Measurements from ENCODE around the gene CPNE4.

Gene CPNE4

DNA sequence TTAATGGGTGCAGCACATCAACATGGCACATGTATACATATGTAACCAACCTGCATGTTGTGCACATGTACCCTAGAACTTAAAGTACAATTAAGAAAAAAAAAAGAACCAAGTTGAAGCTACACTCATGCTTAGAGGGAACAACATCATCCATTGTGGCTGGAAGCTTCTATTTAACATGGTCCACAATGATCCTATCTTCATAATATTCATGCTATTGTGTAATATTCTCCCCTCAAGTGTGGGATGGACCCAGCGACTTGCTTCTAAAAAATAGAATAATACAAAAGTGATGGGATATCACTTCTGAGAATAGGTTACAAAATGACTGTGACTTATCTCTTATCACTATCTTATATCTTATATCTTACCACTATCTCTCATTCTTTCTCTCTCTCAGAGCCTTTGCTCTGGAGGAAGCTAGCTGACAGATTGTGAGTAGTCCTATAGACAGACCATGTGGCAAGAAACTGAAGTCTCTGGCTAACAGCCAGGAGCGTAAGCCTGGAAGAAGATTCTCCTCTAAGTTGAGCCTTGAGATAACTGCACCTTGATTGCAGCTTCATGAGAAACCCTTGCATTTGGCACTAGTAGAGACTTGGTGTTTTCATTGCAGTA is 333.6 kb downstream of the CPNE4 start:
- H3K27ac ChIP-seq, result no peak overlapping the region
- TF ChIP-seq Cebpa-rat (IDR thresholded peaks at IDR 0.05), result no peak
- H3K4me2 ChIP-seq, result no peak overlapping the region
- H3K9ac ChIP-seq, result no peak overlapping the region
- no peaks in the 10 kb centered on the region for H3K36me3 ChIP-seq
- H3K27me3 ChIP-seq, result no peaks in the 10 kb centered on the region
- H4K20me1 ChIP-seq, result no peaks in the 10 kb centered on the region
- H3K4me1 ChIP-seq, result no peaks in the 10 kb centered on the region
- no peak overlapping the region for H3K4me3 ChIP-seq
- H3K9me3 ChIP-seq, result no peaks in the 10 kb centered on the region

DNA sequence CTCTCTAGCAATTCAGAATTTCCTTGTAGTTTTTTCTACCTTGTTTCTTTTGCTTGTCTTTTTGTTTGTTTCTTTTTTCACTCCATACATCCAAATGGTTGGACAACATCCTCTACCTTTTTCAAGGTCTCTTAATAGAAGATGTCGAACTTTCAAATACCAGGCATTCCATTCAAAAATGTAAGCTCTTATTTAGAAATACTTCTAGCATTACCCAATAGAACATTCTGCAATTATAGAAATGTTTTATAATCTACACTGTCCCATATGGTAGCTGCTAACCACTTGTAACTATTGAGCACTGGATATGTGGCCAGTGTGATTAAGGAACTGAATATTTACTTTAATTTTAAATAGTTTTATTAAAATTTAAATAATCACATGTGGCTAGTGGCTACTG is 335.8 kb downstream of the CPNE4 start:
- H3K4me2 ChIP-seq, result no peak overlapping the region
- no peak overlapping the region for H3K9ac ChIP-seq
- TF ChIP-seq Cebpa-rat (IDR thresholded peaks at IDR 0.05), result no peak
- no peaks in the 10 kb centered on the region for H3K27me3 ChIP-seq
- H3K9me3 ChIP-seq, result no peaks in the 10 kb centered on the region
- H4K20me1 ChIP-seq, result no peaks in the 10 kb centered on the region
- H3K36me3 ChIP-seq, result no peaks in the 10 kb centered on the region
- H3K4me1 ChIP-seq, result no peaks in the 10 kb centered on the region
- no peak overlapping the region for H3K4me3 ChIP-seq
- no peak overlapping the region for H3K27ac ChIP-seq

DNA sequence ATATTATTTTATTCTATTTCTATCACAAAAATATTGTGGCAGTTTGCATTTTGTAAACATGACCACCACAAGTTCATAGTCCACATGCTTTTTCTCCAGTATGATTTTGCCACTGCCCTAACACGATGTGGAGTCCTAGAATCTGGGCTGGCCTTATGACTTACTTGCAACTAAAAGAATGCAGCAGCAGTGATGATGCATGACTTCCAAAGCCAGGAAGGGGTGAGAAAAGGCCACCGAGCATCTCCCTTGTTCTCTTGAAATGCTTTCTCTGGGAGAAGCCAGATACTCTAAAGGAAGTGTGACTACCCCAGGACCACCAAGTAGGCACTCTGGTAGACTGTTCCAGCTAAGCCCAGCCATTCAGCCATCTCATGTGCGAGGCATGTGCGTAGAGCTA is 340.4 kb downstream of the CPNE4 start:
- Histone ChIP-seq H4K20me1 (no peaks in the 10 kb centered on the region), H3K27ac (no peak overlapping the region), H3K4me1 (no peaks in the 10 kb centered on the region), H3K4me3 (no peak overlapping the region), H3K9ac (no peak overlapping the region), H3K4me2 (no peak overlapping the region), H3K27me3 (no peaks in the 10 kb centered on the region), H3K36me3 (no peaks in the 10 kb centered on the region), H3K9me3 (no peaks in the 10 kb centered on the region)
- no peak for TF ChIP-seq Cebpa-rat (IDR thresholded peaks at IDR 0.05)

DNA sequence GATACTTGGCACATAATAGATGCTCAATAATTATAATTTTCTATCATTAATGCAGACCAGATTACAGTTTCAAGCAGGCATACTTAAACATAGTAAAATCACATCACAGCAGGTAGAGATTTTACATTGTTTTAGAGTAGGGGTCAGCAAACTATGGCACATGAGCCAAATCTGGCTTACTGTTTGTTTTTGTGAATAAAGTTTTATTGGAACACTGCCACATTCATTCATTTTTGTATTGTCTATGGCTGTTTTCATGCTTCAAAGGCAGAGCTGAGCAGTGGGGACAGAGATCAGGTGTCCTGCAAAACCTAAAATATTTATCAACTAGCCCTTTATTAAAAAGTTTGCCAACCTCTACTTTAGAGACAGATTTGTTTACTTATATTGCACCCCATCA is 342.5 kb downstream of the CPNE4 start:
- no peak overlapping the region for H3K27ac ChIP-seq
- H3K4me3 ChIP-seq, result no peak overlapping the region
- H3K4me2 ChIP-seq, result no peak overlapping the region

DNA sequence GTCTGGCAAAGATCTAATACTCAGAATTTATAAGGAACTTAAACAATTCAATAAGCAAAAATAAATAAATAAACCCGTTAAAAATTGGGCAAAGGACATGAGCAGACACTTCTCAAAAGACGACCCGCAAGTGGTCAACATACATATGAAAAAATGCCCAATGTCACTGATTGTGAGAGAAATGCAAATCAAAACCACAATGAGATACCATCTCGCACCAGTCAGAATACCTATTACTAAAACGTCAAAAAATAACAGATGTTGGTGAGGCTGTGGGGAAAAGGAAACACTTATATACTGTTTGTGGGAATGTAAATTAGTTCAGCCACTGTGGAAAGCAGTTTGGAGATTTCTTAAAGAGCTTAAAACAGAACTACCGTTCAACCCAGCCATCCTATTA is 344.0 kb downstream of the CPNE4 start:
- no peaks in the 10 kb centered on the region for H4K20me1 ChIP-seq
- no peak overlapping the region for H3K4me2 ChIP-seq
- H3K9ac ChIP-seq, result no peak overlapping the region
- H3K36me3 ChIP-seq, result no peaks in the 10 kb centered on the region
- no peak overlapping the region for H3K4me3 ChIP-seq
- H3K4me1 ChIP-seq, result peaks cover 7% of the 10 kb centered on the region
- no peak overlapping the region for H3K27ac ChIP-seq
- no peaks in the 10 kb centered on the region for H3K27me3 ChIP-seq
- TF ChIP-seq Cebpa-rat (IDR thresholded peaks at IDR 0.05), result no peak
- no peaks in the 10 kb centered on the region for H3K9me3 ChIP-seq

More for the DNA sequence above, 342.5 kb downstream of the CPNE4 start:
- no peaks in the 10 kb centered on the region for H4K20me1 ChIP-seq
- H3K9me3 ChIP-seq, result no peaks in the 10 kb centered on the region
- H3K36me3 ChIP-seq, result no peaks in the 10 kb centered on the region
- no peaks in the 10 kb centered on the region for H3K27me3 ChIP-seq
- peaks cover 7% of the 10 kb centered on the region for H3K4me1 ChIP-seq
- H3K9ac ChIP-seq, result no peak overlapping the region
- no peak for TF ChIP-seq Cebpa-rat (IDR thresholded peaks at IDR 0.05)

DNA sequence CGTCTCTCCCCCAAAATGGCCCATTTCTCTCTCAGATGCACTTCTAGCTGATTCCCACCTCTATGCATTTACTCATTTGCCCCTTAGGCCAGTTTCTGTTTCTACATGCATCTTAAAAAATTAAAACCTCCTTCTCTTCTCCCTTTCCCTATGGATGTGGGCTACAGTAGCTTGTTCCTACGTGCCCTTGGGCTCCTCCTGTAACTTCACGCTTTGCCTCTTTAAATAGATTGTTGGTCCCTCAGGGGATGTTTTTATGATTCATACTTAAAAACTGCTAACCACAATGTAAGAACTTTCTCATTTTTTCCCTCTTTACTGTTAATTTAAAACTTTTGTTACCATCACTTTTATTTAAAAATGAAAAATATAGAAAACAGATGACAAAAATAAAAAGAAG is 346.4 kb downstream of the CPNE4 start:
- Histone ChIP-seq H4K20me1 (no peaks in the 10 kb centered on the region), H3K27ac (no peak overlapping the region), H3K9me3 (no peaks in the 10 kb centered on the region), H3K4me2 (peak overlapping the region; percentile 38; the same call in 1 of the 2 replicates), H3K4me1 (peaks cover 7% of the 10 kb centered on the region), H3K36me3 (no peaks in the 10 kb centered on the region), H3K27me3 (no peaks in the 10 kb centered on the region), H3K9ac (no peak overlapping the region), H3K4me3 (no peak overlapping the region)
- TF ChIP-seq Cebpa-rat (IDR thresholded peaks at IDR 0.05), result no peak

DNA sequence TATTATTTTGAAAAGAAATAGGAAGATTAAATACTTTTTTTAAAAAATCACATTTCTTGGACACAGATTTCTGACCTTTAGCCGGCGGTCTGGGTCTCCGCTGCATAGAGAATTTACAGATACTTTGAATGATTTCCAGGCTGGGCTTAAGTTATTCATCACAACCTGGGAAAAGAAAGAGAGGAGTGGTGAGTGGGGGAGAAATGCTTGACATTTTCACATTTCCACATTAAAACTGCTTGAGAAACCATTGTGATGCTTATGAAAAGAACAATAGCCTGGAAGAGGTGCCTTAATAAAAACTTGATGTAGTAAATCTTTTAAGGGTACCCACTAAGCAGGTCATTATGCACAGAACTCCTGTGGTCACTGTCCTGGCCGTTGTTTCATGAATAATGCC is 365.2 kb downstream of the CPNE4 start:
- H3K36me3 ChIP-seq, result no peaks in the 10 kb centered on the region
- no peak overlapping the region for H3K27ac ChIP-seq
- no peaks in the 10 kb centered on the region for H3K4me1 ChIP-seq
- no peak overlapping the region for H3K9ac ChIP-seq
- no peak overlapping the region for H3K4me2 ChIP-seq
- no peak overlapping the region for H3K4me3 ChIP-seq
- H3K27me3 ChIP-seq, result no peaks in the 10 kb centered on the region
- no peaks in the 10 kb centered on the region for H4K20me1 ChIP-seq
- no peaks in the 10 kb centered on the region for H3K9me3 ChIP-seq
- no peak for TF ChIP-seq Cebpa-rat (IDR thresholded peaks at IDR 0.05)

DNA sequence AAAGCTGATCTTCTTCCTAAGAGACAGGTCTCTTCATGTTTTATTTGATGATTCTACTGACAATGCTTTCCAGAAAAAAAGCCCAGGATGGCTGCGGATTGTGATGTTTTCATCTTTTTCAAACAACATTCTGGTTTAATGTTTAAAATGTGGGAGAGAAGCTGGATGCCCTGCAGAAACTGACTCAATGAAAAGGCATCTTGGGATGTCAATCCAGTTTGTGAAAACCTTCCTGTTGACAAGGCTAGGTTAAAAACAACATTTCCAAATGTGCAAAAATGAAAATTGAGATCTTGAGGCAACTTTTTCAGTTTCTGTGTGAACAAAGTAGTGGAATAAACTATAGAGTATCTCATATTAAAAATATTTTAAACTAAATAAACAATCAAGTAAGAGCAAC is 376.0 kb downstream of the CPNE4 start:
- no peak overlapping the region for H3K4me2 ChIP-seq
- no peaks in the 10 kb centered on the region for H3K4me1 ChIP-seq
- no peaks in the 10 kb centered on the region for H3K27me3 ChIP-seq
- H4K20me1 ChIP-seq, result no peaks in the 10 kb centered on the region
- H3K36me3 ChIP-seq, result no peaks in the 10 kb centered on the region
- H3K9me3 ChIP-seq, result no peaks in the 10 kb centered on the region
- H3K9ac ChIP-seq, result no peak overlapping the region
- TF ChIP-seq Cebpa-rat (IDR thresholded peaks at IDR 0.05), result no peak
- no peak overlapping the region for H3K27ac ChIP-seq
- H3K4me3 ChIP-seq, result no peak overlapping the region

DNA sequence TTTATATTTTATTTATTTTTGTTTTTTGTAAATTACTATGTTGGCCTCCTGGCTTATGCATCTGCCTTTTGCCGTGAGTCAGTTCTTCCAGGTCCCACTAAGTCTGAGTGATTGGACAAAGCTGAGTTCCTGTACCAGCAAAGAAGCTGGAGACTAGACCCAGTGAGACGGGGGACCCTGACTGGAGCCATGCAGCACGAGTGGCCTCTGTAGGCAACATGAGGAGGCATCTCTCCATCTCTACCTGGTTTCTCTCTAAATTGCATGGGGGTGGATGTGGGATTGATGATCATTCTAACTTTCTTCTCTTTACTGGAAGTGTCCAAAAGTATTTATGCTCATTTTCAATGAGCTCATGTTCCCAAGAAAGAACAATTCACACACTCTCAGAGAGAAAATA is 376.7 kb downstream of the CPNE4 start:
- H3K4me3 ChIP-seq, result no peak overlapping the region
- no peaks in the 10 kb centered on the region for H3K36me3 ChIP-seq
- H3K27me3 ChIP-seq, result no peaks in the 10 kb centered on the region
- no peak overlapping the region for H3K4me2 ChIP-seq
- no peaks in the 10 kb centered on the region for H3K4me1 ChIP-seq
- no peak for TF ChIP-seq Cebpa-rat (IDR thresholded peaks at IDR 0.05)
- H3K27ac ChIP-seq, result no peak overlapping the region
- no peaks in the 10 kb centered on the region for H4K20me1 ChIP-seq
- no peaks in the 10 kb centered on the region for H3K9me3 ChIP-seq
- H3K9ac ChIP-seq, result no peak overlapping the region

DNA sequence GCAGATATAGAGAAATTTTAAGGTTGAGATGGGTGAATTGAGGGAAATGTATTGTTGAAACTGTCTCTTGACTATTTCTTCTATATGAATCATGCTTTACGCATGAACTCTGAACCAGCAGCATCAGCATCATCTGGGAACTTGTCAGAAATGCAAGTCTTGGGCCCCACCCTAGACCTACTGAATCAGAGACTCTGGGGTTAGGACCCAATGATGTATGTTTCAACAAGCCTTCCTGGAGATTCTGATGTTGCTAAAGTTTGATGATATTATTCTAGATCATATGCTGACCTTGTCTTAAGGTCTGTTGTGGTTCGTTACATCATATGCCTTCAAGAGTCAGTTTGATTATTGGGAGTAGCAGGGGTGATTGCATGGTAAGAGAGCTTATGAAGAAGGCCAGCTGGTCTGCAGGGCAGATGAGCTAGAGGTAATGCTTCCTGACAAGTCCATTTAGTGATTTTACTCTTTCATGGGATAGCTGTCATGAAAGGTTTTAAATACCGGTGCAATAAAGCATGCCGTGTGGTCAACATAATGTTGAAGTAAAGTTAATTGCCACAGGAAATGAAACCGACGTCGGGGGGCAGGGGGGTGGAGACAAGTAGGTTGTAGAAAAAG is 379.6 kb downstream of the CPNE4 start:
- Histone ChIP-seq H3K9ac (no peak overlapping the region), H3K27me3 (no peaks in the 10 kb centered on the region), H3K4me1 (no peaks in the 10 kb centered on the region), H4K20me1 (no peaks in the 10 kb centered on the region), H3K36me3 (no peaks in the 10 kb centered on the region), H3K4me2 (no peak overlapping the region), H3K4me3 (no peak overlapping the region), H3K27ac (no peak overlapping the region), H3K9me3 (no peaks in the 10 kb centered on the region)
- no peak for TF ChIP-seq Cebpa-rat (IDR thresholded peaks at IDR 0.05)

DNA sequence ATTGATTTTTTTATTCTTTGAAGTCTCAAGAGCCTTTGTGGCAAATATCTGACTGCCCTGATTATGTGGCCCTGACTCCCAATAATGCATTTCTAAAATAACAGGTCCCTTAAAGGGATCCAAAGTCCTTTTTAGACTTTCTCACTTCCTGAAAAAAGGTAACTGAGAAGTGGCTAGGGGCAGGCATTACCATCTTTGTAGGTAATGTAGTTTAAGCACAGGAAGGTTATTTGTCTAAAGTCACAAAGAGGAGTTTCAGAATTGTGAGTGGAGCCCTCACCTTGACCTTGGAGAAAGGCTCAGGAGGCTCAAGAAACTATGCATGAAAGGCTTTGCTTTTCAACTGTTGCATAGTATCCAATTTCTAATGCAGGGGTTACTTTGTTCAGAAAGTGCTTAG is 389.2 kb downstream of the CPNE4 start:
- Histone ChIP-seq H3K4me1 (no peaks in the 10 kb centered on the region), H3K27me3 (no peaks in the 10 kb centered on the region), H3K9ac (no peak overlapping the region), H3K4me2 (no peak overlapping the region), H3K9me3 (no peaks in the 10 kb centered on the region), H4K20me1 (no peaks in the 10 kb centered on the region), H3K4me3 (no peak overlapping the region), H3K27ac (no peak overlapping the region), H3K36me3 (no peaks in the 10 kb centered on the region)
- no peak for TF ChIP-seq Cebpa-rat (IDR thresholded peaks at IDR 0.05)
